ENCODE measurements around the gene ELK1. TPM values are rescaled to one million over a fixed set of nuclear protein-coding genes. Genes with fewer than 3 reads are reported as not detected.

Gene ELK1
- total and polyA plus RNA-seq, 2 of the 8 experiments (the other 6 are each of a cell fraction or from before 2014, with no cell fraction given): 31.9 to 42.2 TPM

DNA sequence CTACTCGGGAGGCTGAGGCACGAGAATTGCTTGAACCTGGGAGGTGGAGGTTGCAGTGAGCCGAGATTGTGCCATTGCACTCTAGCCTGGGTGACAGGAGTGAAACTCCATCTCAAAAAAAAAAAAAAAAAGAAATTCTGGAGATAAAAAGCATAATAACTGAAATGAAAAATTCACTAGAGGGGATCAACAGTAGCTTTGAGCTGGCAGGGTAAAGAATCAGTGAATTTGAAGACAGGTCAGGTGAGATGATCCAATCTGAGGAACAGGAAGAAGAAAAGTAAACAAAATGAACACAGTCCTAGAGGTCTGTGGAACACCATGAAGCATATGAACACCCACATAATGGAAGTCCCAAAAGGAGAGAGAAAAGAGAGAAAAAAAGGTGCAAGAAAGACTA lies 53.1 kb downstream of the ELK1 start:
- no peak overlapping the region for H3K4me3 ChIP-seq (ENCODE audit: extremely low read depth in 1 of 4, insufficient read depth in 2 of 4, low read depth in 3 of 4, low read length in 4 of 4)
- H2BK5ac ChIP-seq (ENCODE audit: low read depth, low read length): no peak overlapping the region
- H3K23me2 ChIP-seq (ENCODE audit: low read depth, low read length): no peaks in the 10 kb centered on the region
- H3K9ac ChIP-seq (replicated peaks in 1 of 4; ENCODE audit: extremely low read depth in 1 of 4, low read depth in 3 of 4, low read length in 3 of 4): no peak overlapping the region
- no peaks in the 10 kb centered on the region for H4K20me1 ChIP-seq (replicated peaks in 1 of 2; ENCODE audit: control insufficient read depth in 1 of 2, insufficient read depth in 2 of 2, low read length in 2 of 2)
- no peak overlapping the region for H3K4ac ChIP-seq (replicated peaks; ENCODE audit: insufficient read length, low read depth, low read length)
- H4K91ac ChIP-seq (replicated peaks; ENCODE audit: insufficient read length, low read length): no peak overlapping the region
- no peak overlapping the region for H2BK12ac ChIP-seq (ENCODE audit: low read depth, low read length)
- H4K8ac ChIP-seq (ENCODE audit: extremely low read depth, insufficient read depth, low read length): no peak overlapping the region
- no peak overlapping the region for H2BK120ac ChIP-seq (replicated peaks; ENCODE audit: low read depth, low read length)
- no peaks in the 10 kb centered on the region for H3K79me1 ChIP-seq (ENCODE audit: low read depth, low read length)
- H3K36me3 ChIP-seq (ENCODE audit: control insufficient read depth in 2 of 4, insufficient read depth in 4 of 4, low read length in 3 of 4): no peaks in the 10 kb centered on the region
- no peak overlapping the region for H2AK5ac ChIP-seq (ENCODE audit: low read depth, low read length)
- no peaks in the 10 kb centered on the region for H3K9me3 ChIP-seq (ENCODE audit: insufficient read depth in 2 of 2, low read depth in 1 of 2, low read length in 1 of 2)
- H3K27ac ChIP-seq (ENCODE audit: low read depth, low read length): no peak overlapping the region
- no peak overlapping the region for H3K23ac ChIP-seq (ENCODE audit: insufficient read length)
- H3K4me2 ChIP-seq (ENCODE audit: insufficient read depth in 1 of 2, low read depth in 2 of 2, low read length in 2 of 2): no peak overlapping the region
- ChIA-PET POLR2A (ENCODE audit: partially characterized antibody) (no interaction called here), CTCF (ENCODE audit: partially characterized antibody) (no interaction called here)
- H4K5ac ChIP-seq (ENCODE audit: insufficient read length, low read depth, low read length): no peak overlapping the region
- H3K27me3 ChIP-seq (replicated peaks in 1 of 4; ENCODE audit: control insufficient read depth in 3 of 4, extremely low read depth in 1 of 4, insufficient read depth in 3 of 4, low read length in 3 of 4): no peaks in the 10 kb centered on the region
- no peak overlapping the region for H2AFZ ChIP-seq (ENCODE audit: low read length)
- DNase-seq (ENCODE audit: low read depth in 1 of 2, low spot score in 2 of 2) (no peak), FAIRE-seq (no peak)
- no peak overlapping the region for H3K18ac ChIP-seq (ENCODE audit: extremely low read depth, low read length)
- no peaks in the 10 kb centered on the region for H3K4me1 ChIP-seq (replicated peaks in 1 of 4; ENCODE audit: control insufficient read depth in 3 of 4, insufficient read depth in 4 of 4, low read length in 3 of 4)
- H2BK20ac ChIP-seq (ENCODE audit: low read length): no peak overlapping the region
- H3K79me2 ChIP-seq (ENCODE audit: control insufficient read depth in 1 of 2, insufficient read depth in 2 of 2, low read length in 2 of 2): no peaks in the 10 kb centered on the region
- WGBS, 2 experiments (ENCODE audit: extremely low coverage in 1 of 2, insufficient coverage in 1 of 2, insufficient read length in 1 of 2, insufficient replicate concordance in 2 of 2, low coverage in 1 of 2, low lambda C conversion rate in 2 of 2, missing lambda C conversion rate in 1 of 2): 80% methylated on average over 1 of the region's 3 CpGs; no CpG with 5 or more reads in 1 of the 2 experiments
- no peak overlapping the region for H2BK15ac ChIP-seq (ENCODE audit: low read length)
- H3K14ac ChIP-seq (ENCODE audit: insufficient read length): no peak overlapping the region
- no peak overlapping the region for H3K56ac ChIP-seq (replicated peaks; ENCODE audit: insufficient read length, low read depth, low read length)
- TF ChIP-seq PHF8 (conservative IDR thresholded peaks at IDR 0.05; ENCODE audit: low read depth, low read length): no peak
- TF ChIP-seq YY1 (IDR thresholded peaks at IDR 0.05; ENCODE audit: low read depth, low read length): no peak
- TF ChIP-seq KDM1A (IDR thresholded peaks at IDR 0.05; ENCODE audit: borderline replicate concordance, low read length): no peak
- TF ChIP-seq BACH1 (IDR thresholded peaks at IDR 0.05; ENCODE audit: low read length): no peak
- no peak for TF ChIP-seq SIRT6 (IDR thresholded peaks at IDR 0.05; ENCODE audit: low read length)
- no peak for TF ChIP-seq CBX5 (IDR thresholded peaks at IDR 0.05; ENCODE audit: low read depth, low read length)
- TF ChIP-seq TEAD4 (IDR thresholded peaks at IDR 0.05; ENCODE audit: low read depth, low read length): no peak
- TF ChIP-seq SP4 (IDR thresholded peaks at IDR 0.05; ENCODE audit: low read length): no peak
- TF ChIP-seq SIX5 (IDR thresholded peaks at IDR 0.05; ENCODE audit: low read depth, low read length): no peak
- TF ChIP-seq, protein P1, sequence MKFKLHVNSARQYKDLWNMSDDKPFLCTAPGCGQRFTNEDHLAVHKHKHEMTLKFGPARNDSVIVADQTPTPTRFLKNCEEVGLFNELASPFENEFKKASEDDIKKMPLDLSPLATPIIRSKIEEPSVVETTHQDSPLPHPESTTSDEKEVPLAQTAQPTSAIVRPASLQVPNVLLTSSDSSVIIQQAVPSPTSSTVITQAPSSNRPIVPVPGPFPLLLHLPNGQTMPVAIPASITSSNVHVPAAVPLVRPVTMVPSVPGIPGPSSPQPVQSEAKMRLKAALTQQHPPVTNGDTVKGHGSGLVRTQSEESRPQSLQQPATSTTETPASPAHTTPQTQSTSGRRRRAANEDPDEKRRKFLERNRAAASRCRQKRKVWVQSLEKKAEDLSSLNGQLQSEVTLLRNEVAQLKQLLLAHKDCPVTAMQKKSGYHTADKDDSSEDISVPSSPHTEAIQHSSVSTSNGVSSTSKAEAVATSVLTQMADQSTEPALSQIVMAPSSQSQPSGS (IDR thresholded peaks at IDR 0.05; ENCODE audit: low read length): no peak
- TF ChIP-seq, protein P2, sequence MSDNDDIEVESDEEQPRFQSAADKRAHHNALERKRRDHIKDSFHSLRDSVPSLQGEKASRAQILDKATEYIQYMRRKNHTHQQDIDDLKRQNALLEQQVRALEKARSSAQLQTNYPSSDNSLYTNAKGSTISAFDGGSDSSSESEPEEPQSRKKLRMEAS (IDR thresholded peaks at IDR 0.05): no peak
- TF ChIP-seq NRF1 (IDR thresholded peaks at IDR 0.05; ENCODE audit: low read depth, low read length): no peak
- no peak for TF ChIP-seq CREB1 (IDR thresholded peaks at IDR 0.05)
- TF ChIP-seq FOSL1 (IDR thresholded peaks at IDR 0.05; ENCODE audit: insufficient read depth, low read depth, low read length): no peak
- TF ChIP-seq RXRA (IDR thresholded peaks at IDR 0.05; ENCODE audit: insufficient read depth, low read depth, low read length): no peak

All from H1 (cell line).